ENCODE data around the gene TNS1. TPM values are rescaled to one million over a fixed set of nuclear protein-coding genes. Genes with fewer than 3 reads are reported as not detected.

The TNS1 gene
- total and polyA plus RNA-seq, 10 of the 15 experiments (the other 5 are each of a cell fraction or from before 2014, with no cell fraction given): 0.05 to 0.44 TPM; not detected in 8

DNA sequence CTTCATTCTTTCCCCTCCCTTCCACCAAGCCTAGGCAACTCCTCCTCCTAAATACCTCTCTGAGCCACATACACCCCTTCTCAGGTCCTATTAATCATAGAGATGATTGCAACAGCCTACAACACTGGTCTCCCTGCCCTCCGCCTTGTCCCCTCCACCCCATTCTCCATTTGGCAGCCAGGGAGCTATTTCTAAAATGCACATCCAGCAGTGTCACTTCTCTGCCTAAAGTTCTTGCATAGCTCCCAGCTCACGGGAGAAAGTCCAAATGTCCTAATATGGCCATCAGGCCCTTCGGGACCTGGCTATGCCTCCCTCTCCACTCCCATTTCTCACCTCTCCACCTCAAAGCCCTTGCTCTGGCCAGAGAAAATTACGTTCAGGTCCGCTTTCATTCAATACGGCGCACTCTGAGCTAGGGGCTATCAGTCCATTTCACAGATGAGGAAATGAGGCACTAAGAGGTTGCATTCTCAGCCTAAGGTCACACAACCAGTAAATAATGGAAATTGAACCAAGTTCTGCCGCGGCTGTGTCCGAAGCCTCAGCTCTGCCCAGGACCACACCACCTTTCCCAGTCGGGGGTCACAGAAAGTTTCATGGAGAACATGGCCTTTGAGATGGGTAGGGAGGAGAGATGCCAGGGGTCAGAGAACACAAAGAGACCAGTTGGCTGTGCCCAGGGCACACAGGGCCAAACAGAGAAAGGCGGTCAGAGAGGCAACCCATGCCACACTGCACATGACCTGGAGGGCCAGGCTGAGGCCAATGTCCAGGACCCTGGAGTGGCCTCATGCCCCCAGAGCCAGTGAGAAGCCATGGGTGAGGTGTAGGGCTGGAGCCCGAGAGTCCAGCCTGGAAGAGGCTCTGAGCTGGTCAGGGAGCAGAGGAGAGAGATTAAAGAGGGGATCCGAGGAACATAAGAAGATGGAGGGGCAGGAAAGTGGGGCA is 72.8 kb downstream of the TNS1 start:
- no peak for FAIRE-seq
- no peak overlapping the region for H3K9ac ChIP-seq (ENCODE audit: control insufficient read depth, insufficient read depth, low read length)
- intact Hi-C loops (cut with micrococcal nuclease; ENCODE audit: unreplicated experiment): no loop called here
- TF ChIP-seq, protein P1, sequence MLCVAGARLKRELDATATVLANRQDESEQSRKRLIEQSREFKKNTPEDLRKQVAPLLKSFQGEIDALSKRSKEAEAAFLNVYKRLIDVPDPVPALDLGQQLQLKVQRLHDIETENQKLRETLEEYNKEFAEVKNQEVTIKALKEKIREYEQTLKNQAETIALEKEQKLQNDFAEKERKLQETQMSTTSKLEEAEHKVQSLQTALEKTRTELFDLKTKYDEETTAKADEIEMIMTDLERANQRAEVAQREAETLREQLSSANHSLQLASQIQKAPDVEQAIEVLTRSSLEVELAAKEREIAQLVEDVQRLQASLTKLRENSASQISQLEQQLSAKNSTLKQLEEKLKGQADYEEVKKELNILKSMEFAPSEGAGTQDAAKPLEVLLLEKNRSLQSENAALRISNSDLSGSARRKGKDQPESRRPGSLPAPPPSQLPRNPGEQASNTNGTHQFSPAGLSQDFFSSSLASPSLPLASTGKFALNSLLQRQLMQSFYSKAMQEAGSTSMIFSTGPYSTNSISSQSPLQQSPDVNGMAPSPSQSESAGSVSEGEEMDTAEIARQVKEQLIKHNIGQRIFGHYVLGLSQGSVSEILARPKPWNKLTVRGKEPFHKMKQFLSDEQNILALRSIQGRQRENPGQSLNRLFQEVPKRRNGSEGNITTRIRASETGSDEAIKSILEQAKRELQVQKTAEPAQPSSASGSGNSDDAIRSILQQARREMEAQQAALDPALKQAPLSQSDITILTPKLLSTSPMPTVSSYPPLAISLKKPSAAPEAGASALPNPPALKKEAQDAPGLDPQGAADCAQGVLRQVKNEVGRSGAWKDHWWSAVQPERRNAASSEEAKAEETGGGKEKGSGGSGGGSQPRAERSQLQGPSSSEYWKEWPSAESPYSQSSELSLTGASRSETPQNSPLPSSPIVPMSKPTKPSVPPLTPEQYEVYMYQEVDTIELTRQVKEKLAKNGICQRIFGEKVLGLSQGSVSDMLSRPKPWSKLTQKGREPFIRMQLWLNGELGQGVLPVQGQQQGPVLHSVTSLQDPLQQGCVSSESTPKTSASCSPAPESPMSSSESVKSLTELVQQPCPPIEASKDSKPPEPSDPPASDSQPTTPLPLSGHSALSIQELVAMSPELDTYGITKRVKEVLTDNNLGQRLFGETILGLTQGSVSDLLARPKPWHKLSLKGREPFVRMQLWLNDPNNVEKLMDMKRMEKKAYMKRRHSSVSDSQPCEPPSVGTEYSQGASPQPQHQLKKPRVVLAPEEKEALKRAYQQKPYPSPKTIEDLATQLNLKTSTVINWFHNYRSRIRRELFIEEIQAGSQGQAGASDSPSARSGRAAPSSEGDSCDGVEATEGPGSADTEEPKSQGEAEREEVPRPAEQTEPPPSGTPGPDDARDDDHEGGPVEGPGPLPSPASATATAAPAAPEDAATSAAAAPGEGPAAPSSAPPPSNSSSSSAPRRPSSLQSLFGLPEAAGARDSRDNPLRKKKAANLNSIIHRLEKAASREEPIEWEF (IDR thresholded peaks at IDR 0.05; ENCODE audit: insufficient replicate concordance, low read depth, low read length): no peak
- TF ChIP-seq STAT1 (conservative IDR thresholded peaks at IDR 0.05) (no peak), ZBTB11 (CRISPR knock-in tag; IDR thresholded peaks at IDR 0.05) (no peak), IKZF2 (IDR thresholded peaks at IDR 0.05) (no peak), NFYA (IDR thresholded peaks at IDR 0.05; ENCODE audit: borderline replicate concordance, low read depth, low read length) (no peak), PAX8 (IDR thresholded peaks at IDR 0.05) (no peak), RB1 (IDR thresholded peaks at IDR 0.05; ENCODE audit: borderline replicate concordance) (no peak), MYB (IDR thresholded peaks at IDR 0.05; ENCODE audit: borderline replicate concordance, low read depth, low read length) (no peak), MXI1 (IDR thresholded peaks at IDR 0.05; ENCODE audit: low read depth, low read length) (no peak)
- TF ChIP-seq, protein P2, sequence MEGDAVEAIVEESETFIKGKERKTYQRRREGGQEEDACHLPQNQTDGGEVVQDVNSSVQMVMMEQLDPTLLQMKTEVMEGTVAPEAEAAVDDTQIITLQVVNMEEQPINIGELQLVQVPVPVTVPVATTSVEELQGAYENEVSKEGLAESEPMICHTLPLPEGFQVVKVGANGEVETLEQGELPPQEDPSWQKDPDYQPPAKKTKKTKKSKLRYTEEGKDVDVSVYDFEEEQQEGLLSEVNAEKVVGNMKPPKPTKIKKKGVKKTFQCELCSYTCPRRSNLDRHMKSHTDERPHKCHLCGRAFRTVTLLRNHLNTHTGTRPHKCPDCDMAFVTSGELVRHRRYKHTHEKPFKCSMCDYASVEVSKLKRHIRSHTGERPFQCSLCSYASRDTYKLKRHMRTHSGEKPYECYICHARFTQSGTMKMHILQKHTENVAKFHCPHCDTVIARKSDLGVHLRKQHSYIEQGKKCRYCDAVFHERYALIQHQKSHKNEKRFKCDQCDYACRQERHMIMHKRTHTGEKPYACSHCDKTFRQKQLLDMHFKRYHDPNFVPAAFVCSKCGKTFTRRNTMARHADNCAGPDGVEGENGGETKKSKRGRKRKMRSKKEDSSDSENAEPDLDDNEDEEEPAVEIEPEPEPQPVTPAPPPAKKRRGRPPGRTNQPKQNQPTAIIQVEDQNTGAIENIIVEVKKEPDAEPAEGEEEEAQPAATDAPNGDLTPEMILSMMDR (IDR thresholded peaks at IDR 0.05 in 2 of 3, conservative IDR thresholded peaks at IDR 0.05 in 1 of 3; ENCODE audit: control insufficient read depth in 2 of 3, extremely low read depth in 1 of 3, insufficient read depth in 1 of 3, low read depth in 3 of 3, low read length in 3 of 3): no peak

More for the DNA sequence above, 72.8 kb downstream of the TNS1 start:
- no peak for ATAC-seq
- no peak overlapping the region for H3K4me2 ChIP-seq (ENCODE audit: control insufficient read depth, insufficient read depth)
- BruUV-seq (replicated peaks): no TSS peak
- no peaks in the 10 kb centered on the region for H3K79me2 ChIP-seq (ENCODE audit: control insufficient read depth, insufficient read depth, low read length)
- ChIA-PET SMC1A (ENCODE audit: uncharacterized antibody, unreplicated experiment) (no interaction called here), CTCF (interaction anchor here (1.0 to 1.2 kb wide), 2 partner anchors 43 to 144 kb away, joined by 3 to 4 read pairs; no protein-coding TSS in a partner anchor), POLR2A (no interaction called here), RAD21 (ENCODE audit: unreplicated experiment) (no interaction called here)
- WGBS (ENCODE audit: insufficient coverage, insufficient replicate concordance, low lambda C conversion rate, missing lambda C conversion rate): 53% methylated on average over 14 of the region's 14 CpGs
- H3K4me1 ChIP-seq (ENCODE audit: control insufficient read depth, insufficient read depth, low read length): no peaks in the 10 kb centered on the region
- no peak overlapping the region for H3K27ac ChIP-seq (ENCODE audit: control insufficient read depth, insufficient read depth)
- no peaks in the 10 kb centered on the region for H3K36me3 ChIP-seq (ENCODE audit: control insufficient read depth in 2 of 2, insufficient read depth in 2 of 2, low read length in 1 of 2)
- no peak for DNase-seq (ENCODE audit: low read depth, low spot score)
- no peaks in the 10 kb centered on the region for H4K20me1 ChIP-seq (ENCODE audit: control insufficient read depth, insufficient read depth)
- no peak overlapping the region for H3K4me3 ChIP-seq
- no peak overlapping the region for H2AFZ ChIP-seq (ENCODE audit: control insufficient read depth, low read depth, low read length)
- H3K27me3 ChIP-seq (replicated peaks in 1 of 2; ENCODE audit: control insufficient read depth in 2 of 2, insufficient read depth in 2 of 2, low read length in 1 of 2): peaks cover 0 to 2% of the 10 kb centered on the region in 2 experiments; a peak in 1 of 4 replicates
- in situ Hi-C loops (cut with MboI): no loop called here
- H3K9me3 ChIP-seq (replicated peaks; ENCODE audit: control insufficient read depth, insufficient read depth, low read length): no peaks in the 10 kb centered on the region
